HG02763 (cell line): ENCODE data around the gene CAMKMT.

Source experiments
- ATAC-seq: cut with Tn5 transposase; IDR thresholded peaks from one replicate; pipeline ENCODE4 v1.9.1; 2021; ENCODE audit warnings: mild to moderate bottlenecking, moderate library complexity; ENCODE audit not compliant: unreplicated experiment

Gene CAMKMT

GRCh38 chr2:44766777-44767176, 405.0 kb downstream of the CAMKMT start:
- no peak for ATAC-seq

GRCh38 chr2:44767691-44768090, 405.9 kb downstream of the CAMKMT start:
- no peak for ATAC-seq

GRCh38 chr2:44768438-44769236, 406.9 kb downstream of the CAMKMT start:
- ATAC-seq, result no peak

GRCh38 chr2:44769349-44770011, 407.7 kb downstream of the CAMKMT start:
- ATAC-seq, result no peak

GRCh38 chr2:44770221-44771195, 408.8 kb downstream of the CAMKMT start:
- no peak for ATAC-seq

- ATAC-seq, result no peak
Measured at GRCh38 chr2:44771522-44771921, 409.8 kb downstream of the CAMKMT start.

- ATAC-seq, result no peak
Measured at GRCh38 chr2:44772131-44772530, 410.4 kb downstream of the CAMKMT start.

- no peak for ATAC-seq
Measured at GRCh38 chr2:44772669-44773378, 411.1 kb downstream of the CAMKMT start.

GRCh38 chr2:44774826-44775492, 413.2 kb downstream of the CAMKMT start:
- no peak for ATAC-seq

- ATAC-seq, result no peak
Measured at GRCh38 chr2:44777036-44777435, 415.3 kb downstream of the CAMKMT start.

- no peak for ATAC-seq
Measured at GRCh38 chr2:44777537-44777936, 415.8 kb downstream of the CAMKMT start.

- ATAC-seq, result peak; percentile 34
Measured at GRCh38 chr2:44778221-44778654, 416.5 kb downstream of the CAMKMT start.

GRCh38 chr2:44778671-44779476, 417.1 kb downstream of the CAMKMT start:
- ATAC-seq, result peak; percentile 94

- ATAC-seq, result no peak
Measured at GRCh38 chr2:44779793-44780192, 418.0 kb downstream of the CAMKMT start.

- no peak for ATAC-seq
Measured at GRCh38 chr2:44780406-44780805, 418.7 kb downstream of the CAMKMT start.

GRCh38 chr2:44785433-44785832, 423.7 kb downstream of the CAMKMT start:
- no peak for ATAC-seq

GRCh38 chr2:44786045-44786816, 424.5 kb downstream of the CAMKMT start:
- no peak for ATAC-seq

GRCh38 chr2:44786817-44787214, 425.1 kb downstream of the CAMKMT start:
- no peak for ATAC-seq
